ENCODE measurements around the gene CSNK2B.

The CSNK2B gene

GRCh38 chr6:31636698-31637596 is 28.9 kb upstream of the CSNK2B start:
- DNase-seq = no peak

- DNase-seq = no peak
These were observed 26.8 kb upstream of the CSNK2B start for GRCh38 chr6:31639043-31639442.

GRCh38 chr6:31639449-31639861 is 26.4 kb upstream of the CSNK2B start:
- DNase-seq = no peak

GRCh38 chr6:31640612-31641011 is 25.3 kb upstream of the CSNK2B start:
- DNase-seq = no peak

- no peak for DNase-seq
These were observed 24.5 kb upstream of the CSNK2B start for GRCh38 chr6:31641370-31641769.

GRCh38 chr6:31642798-31643570 is 22.9 kb upstream of the CSNK2B start:
- no peak for DNase-seq

GRCh38 chr6:31643818-31644454 is 21.9 kb upstream of the CSNK2B start:
- DNase-seq = no peak

GRCh38 chr6:31645325-31645724 is 20.6 kb upstream of the CSNK2B start:
- DNase-seq = no peak

- peak in 10 of 51 donors; percentile 63 to 88 (median 78) for DNase-seq
These were observed 14.2 kb upstream of the CSNK2B start for GRCh38 chr6:31651602-31652191.

GRCh38 chr6:31652925-31653724 is 12.8 kb upstream of the CSNK2B start:
- peak in 38 of 51 donors; percentile 52 to 99 (median 86) for DNase-seq

- DNase-seq = no peak
These were observed 11.1 kb upstream of the CSNK2B start for GRCh38 chr6:31654574-31655348.

- DNase-seq = no peak
These were observed 10.3 kb upstream of the CSNK2B start, which contains the start of gene APOM for GRCh38 chr6:31655349-31656237. TSS of gene APOM (plus strand) at chr6:31655894. CDS start at chr6:31655967, 73 bp downstream.

- DNase-seq = no peak
These were observed 8.3 kb upstream of the CSNK2B start for GRCh38 chr6:31657406-31658157.

GRCh38 chr6:31658158-31658688 is 7.7 kb upstream of the CSNK2B start:
- DNase-seq = no peak

GRCh38 chr6:31658983-31659648 is 6.8 kb upstream of the CSNK2B start:
- no peak for DNase-seq

- peak in 2 of 51 donors; percentile 2 to 32 for DNase-seq
These were observed 6.1 kb upstream of the CSNK2B start for GRCh38 chr6:31659649-31660380.
